ENCODE measurements around the gene EEIG2.

Gene EEIG2

GRCh38 chr1:108585313-108585712 lies 25.4 kb downstream of the EEIG2 start:
- no peak for DNase-seq

- no peak for DNase-seq
Measured at GRCh38 chr1:108590441-108590840, 30.5 kb downstream of the EEIG2 start.

- no peak for DNase-seq
Measured at GRCh38 chr1:108590957-108591356, 31.1 kb downstream of the EEIG2 start.

- DNase-seq: no peak
Measured at GRCh38 chr1:108591466-108591865, 31.6 kb downstream of the EEIG2 start.

GRCh38 chr1:108592030-108592759 lies 32.3 kb downstream of the EEIG2 start:
- no peak for DNase-seq

- no peak for DNase-seq
Measured at GRCh38 chr1:108593448-108593847, 33.5 kb downstream of the EEIG2 start.

GRCh38 chr1:108595507-108595906 lies 35.6 kb downstream of the EEIG2 start:
- DNase-seq: no peak

- DNase-seq: no peak
Measured at GRCh38 chr1:108597041-108597440, 37.1 kb downstream of the EEIG2 start.

GRCh38 chr1:108598340-108598739 lies 38.4 kb downstream of the EEIG2 start:
- no peak for DNase-seq

- no peak for DNase-seq
Measured at GRCh38 chr1:108600504-108600903, 40.6 kb downstream of the EEIG2 start.

GRCh38 chr1:108601708-108602410 lies 42.0 kb downstream of the EEIG2 start:
- no peak for DNase-seq

- no peak for DNase-seq
Measured at GRCh38 chr1:108605633-108606032, 45.7 kb downstream of the EEIG2 start.

GRCh38 chr1:108606478-108606877 lies 46.6 kb downstream of the EEIG2 start:
- DNase-seq: no peak

GRCh38 chr1:108609483-108610049 lies 49.7 kb downstream of the EEIG2 start:
- DNase-seq: no peak
